ENCODE results near the gene TBXA2R. TPM values are rescaled to one million over a fixed set of nuclear protein-coding genes. Genes with fewer than 3 reads are reported as not detected.
A peak's percentile ranks its signal among the peaks of the same experiment; 100 is the strongest.

The TBXA2R gene
- total and polyA plus RNA-seq, 2 of the 4 experiments (the other 2 are of a cell fraction) = 0.36 to 2.3 TPM

GRCh38 chr19:3612901-3613741, 6.4 kb upstream of the TBXA2R start:
- in situ Hi-C loops (cut with MboI; ENCODE audit: low sequenced_read_pairs) = loop anchor here (25.0 kb wide), 1 partner anchor 301 kb away; no protein-coding TSS in a partner anchor
- Histone ChIP-seq H2AK5ac (ENCODE audit: low read depth, low read length) (no peak overlapping the region), H3K4me1 (ENCODE audit: control insufficient read depth, insufficient read depth, low read length) (no peaks in the 10 kb centered on the region; the same call in 1 of the 2 replicates), H4K8ac (ENCODE audit: low read depth in 2 of 2, low read length in 2 of 2) (no peak overlapping the region), H3K18ac (ENCODE audit: low read depth, low read length) (no peak overlapping the region), H4K5ac (ENCODE audit: low read depth, low read length) (no peak overlapping the region), H2AFZ (replicated peaks; ENCODE audit: low read length, poor library complexity) (no peak overlapping the region), H2BK20ac (ENCODE audit: low read depth, low read length) (no peak overlapping the region), H2BK5ac (ENCODE audit: low read depth, low read length, poor library complexity, severe bottlenecking) (no peak overlapping the region), H3K23ac (ENCODE audit: low read depth, low read length) (no peak overlapping the region), H2BK15ac (ENCODE audit: low read depth, low read length) (no peak overlapping the region), H3K14ac (replicated peaks; ENCODE audit: low read depth, low read length) (no peak overlapping the region), H2BK120ac (ENCODE audit: low read depth, low read length) (no peak overlapping the region), H3K79me1 (ENCODE audit: low read depth in 1 of 2, low read length in 2 of 2) (peaks cover 0 to under 1% of the 10 kb centered on the region in 2 experiments; a peak in 1 of 4 replicates), H3K27me3 (ENCODE audit: control insufficient read depth, insufficient read depth, low read length) (no peaks in the 10 kb centered on the region), H3K9me1 (ENCODE audit: insufficient read depth, low read length) (0 out of 2 replicates have a peak, but pooled peaks cover 1% of the 10 kb centered on the region), H4K91ac (ENCODE audit: insufficient read depth, low read depth, low read length) (no peak overlapping the region), H3K27ac (ENCODE audit: insufficient read depth, low read length) (no peak overlapping the region), H3K4me3 (ENCODE audit: insufficient read depth, low read depth, low read length) (no peak overlapping the region), H3K9me3 (ENCODE audit: control insufficient read depth, insufficient read depth, low read length) (no peaks in the 10 kb centered on the region), H3K4me2 (ENCODE audit: low read depth, low read length) (no peak overlapping the region), H3K4ac (ENCODE audit: low read depth, low read length) (no peak overlapping the region), H2AK9ac (replicated peaks; ENCODE audit: low read depth, low read length, poor library complexity) (peak overlapping the region; percentile 15), H3K56ac (ENCODE audit: extremely low read depth, insufficient read depth, low read length) (no peak overlapping the region), H4K20me1 (ENCODE audit: insufficient read depth, low read length) (no peaks in the 10 kb centered on the region), H3K36me3 (ENCODE audit: control insufficient read depth, insufficient read depth, low read length) (peaks cover 32% of the 10 kb centered on the region), H3K9ac (ENCODE audit: low read depth, low read length) (no peak overlapping the region)
- dilution Hi-C loops (cut with HindIII; ENCODE audit: low sequenced_read_pairs, unreplicated experiment) = no loop called here
- WGBS, 2 experiments (ENCODE audit: extremely low coverage in 2 of 2, insufficient read length in 1 of 2) = 82% methylated on average over 42 of the region's 79 CpGs; no CpG with 5 or more reads in 1 of the 2 experiments
- ChIA-PET POLR2A (ENCODE audit: unreplicated experiment) (no interaction called here), CTCF (no interaction called here)
- DNase-seq (no peak), ATAC-seq (ENCODE audit: low read depth) (no peak)
- intact Hi-C loops (cut with micrococcal nuclease) = loop anchor here (10.0 kb wide), 1 partner anchor 288 kb away; no protein-coding TSS in a partner anchor
- TF ChIP-seq MAZ (IDR thresholded peaks at IDR 0.05; ENCODE audit: borderline replicate concordance, low read depth, low read length) = no peak
- no peak for TF ChIP-seq POLR2A (IDR thresholded peaks at IDR 0.05; ENCODE audit: low read depth, low read length)
- TF ChIP-seq SMC3 (IDR thresholded peaks at IDR 0.05; ENCODE audit: low read depth, low read length) = no peak
- TF ChIP-seq MAFK (IDR thresholded peaks at IDR 0.05; ENCODE audit: low read depth, low read length) = no peak
- no peak for TF ChIP-seq FOS (IDR thresholded peaks at IDR 0.05; ENCODE audit: low read depth, low read length)
- no peak for TF ChIP-seq RAD21 (IDR thresholded peaks at IDR 0.05; ENCODE audit: low read length)
- TF ChIP-seq CHD1 (IDR thresholded peaks at IDR 0.05; ENCODE audit: low read depth, low read length) = no peak
- TF ChIP-seq CTCF (conservative IDR thresholded peaks at IDR 0.05; ENCODE audit: low read depth, low read length) = no peak
- TF ChIP-seq MXI1 (IDR thresholded peaks at IDR 0.05; ENCODE audit: borderline replicate concordance, low read depth, low read length) = no peak
- no peak for TF ChIP-seq CEBPB (IDR thresholded peaks at IDR 0.05; ENCODE audit: low read depth, low read length)
- no TSS peak for BruUV-seq (replicated peaks)
